Epithelial cell of proximal tubule (primary cell): Measurements from ENCODE around the gene ASCL2. TPM values are rescaled to one million over a fixed set of nuclear protein-coding genes. Genes with fewer than 3 reads are reported as not detected.

Experiments
- DNase-seq: peaks from one replicate; pipeline ENCODE4 v3.0.0-alpha.2; 2011; ENCODE audit warnings: low read depth
- H3K4me3 ChIP-seq: 2 replicates; pipeline ENCODE4 v1.5.1; 2011; ENCODE audit warnings: low read depth, mild to moderate bottlenecking, low read length
- CTCF ChIP-seq: conservative IDR thresholded peaks from 2 replicates; pipeline ENCODE4 v1.5.1; 2012; ENCODE audit warnings: low read depth, mild to moderate bottlenecking, low read length
- total RNA-seq: library from RNA; depleted of rRNA; stranded (reverse); fragments of >200 nt; gene quantifications from 2 replicates; pipeline ENCODE4 v1.2.3, GENCODE V29; 2015

Gene ASCL2
- total RNA-seq, 1 donor from 2014 or later: 0.12 TPM

GRCh38 chr11:2269601-2270321 is 627 bp downstream of the ASCL2 start:
- peak overlapping the region; percentile 31 for H3K4me3 ChIP-seq
- no peak for DNase-seq

GRCh38 chr11:2268729-2269600 is 1.4 kb downstream of the ASCL2 start:
- H3K4me3 ChIP-seq: peak overlapping the region; percentile 31
- DNase-seq: no peak
- no peak for TF ChIP-seq CTCF

More at GRCh38 chr11:2269601-2270321, 627 bp downstream of the ASCL2 start:
- no peak for TF ChIP-seq CTCF

- DNase-seq: no peak
- no peak for TF ChIP-seq CTCF
- no peak overlapping the region for H3K4me3 ChIP-seq
These were observed 2.3 kb downstream of the ASCL2 start for GRCh38 chr11:2267851-2268728.

- H3K4me3 ChIP-seq: no peak overlapping the region
- no peak for TF ChIP-seq CTCF
- no peak for DNase-seq
These were observed 3.0 kb downstream of the ASCL2 start for GRCh38 chr11:2267306-2267850.

GRCh38 chr11:2266586-2267305 is 3.6 kb downstream of the ASCL2 start:
- no peak for TF ChIP-seq CTCF

More at GRCh38 chr11:2266586-2267305, 3.6 kb downstream of the ASCL2 start:
- no peak for DNase-seq
- H3K4me3 ChIP-seq: no peak overlapping the region
